SKM-1 (cell line): ENCODE results near the gene RBMS3.
"Not testable (repeated sequence)": the region's sequence is repeated elsewhere in the genome, so short reads cannot be mapped to it uniquely, and the experiment has no call there.

Source experiments
- DNase-seq: peaks from one replicate; lab custom pipeline; 2025; ENCODE audit not compliant: unreplicated experiment; lab: John Stamatoyannopoulos, UW

Gene RBMS3

DNA sequence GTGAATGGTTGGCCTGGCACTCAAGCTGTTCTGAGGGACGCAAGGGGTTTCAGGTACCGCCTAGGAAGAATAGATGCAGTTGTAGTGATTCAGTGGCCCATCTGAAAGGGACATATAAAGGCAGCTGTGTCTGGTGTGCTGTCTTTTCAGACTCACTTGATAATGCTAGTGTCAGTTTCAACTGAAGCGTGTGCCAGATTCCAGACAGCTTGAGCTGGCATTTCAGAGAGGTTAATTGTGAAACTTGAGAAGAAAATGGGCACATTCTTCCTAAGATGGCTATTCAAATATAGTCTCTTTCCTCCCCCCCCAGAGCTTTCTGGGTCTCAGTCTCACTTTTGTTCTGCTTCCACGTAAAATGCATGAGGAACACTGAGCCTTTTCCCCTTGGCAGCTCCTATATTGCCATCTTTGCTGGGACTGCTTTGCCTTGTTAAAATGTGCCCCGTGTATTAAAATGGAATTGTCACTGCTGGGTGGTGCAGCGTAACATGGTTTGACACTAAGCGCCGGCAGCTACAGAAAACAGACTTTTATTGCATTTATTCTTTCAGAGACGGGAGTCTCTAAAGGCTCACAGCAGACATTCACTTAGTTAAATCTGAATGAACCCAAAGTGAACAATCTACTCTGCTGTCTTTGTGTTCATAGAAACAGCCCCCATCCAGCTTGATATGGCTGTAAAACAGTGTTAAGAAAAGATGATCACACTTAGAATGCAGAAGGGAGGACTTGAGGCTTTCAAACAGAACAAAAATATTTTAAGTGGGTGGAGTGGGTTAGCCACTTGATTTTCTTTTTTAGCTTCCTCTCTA is 478.7 kb downstream of the RBMS3 start:
- no peak for DNase-seq

DNA sequence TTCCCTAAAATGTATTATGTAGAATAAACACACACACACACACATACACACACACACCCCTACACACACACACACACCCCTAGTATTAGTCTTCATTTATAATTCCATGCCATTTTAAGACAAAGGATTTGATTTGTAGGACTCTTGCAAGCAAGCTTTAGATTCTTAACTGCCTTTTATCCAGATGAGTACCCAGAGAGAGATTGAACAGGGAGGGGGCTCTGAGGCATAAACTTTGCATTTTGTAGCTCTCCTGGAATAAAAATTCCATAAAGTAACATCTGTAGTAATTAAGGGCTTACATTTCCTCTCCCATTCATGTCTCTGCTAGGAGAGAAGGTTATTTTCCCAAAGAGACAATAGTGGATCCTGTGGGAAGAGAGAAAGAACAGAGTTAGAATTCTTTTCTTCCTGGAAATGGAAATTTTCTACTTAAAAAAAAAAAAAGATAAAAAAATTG is 479.4 kb downstream of the RBMS3 start:
- DNase-seq, result no peak

GRCh38 chr3:29761517-29761916 is 480.6 kb downstream of the RBMS3 start:
- DNase-seq, result no peak

DNA sequence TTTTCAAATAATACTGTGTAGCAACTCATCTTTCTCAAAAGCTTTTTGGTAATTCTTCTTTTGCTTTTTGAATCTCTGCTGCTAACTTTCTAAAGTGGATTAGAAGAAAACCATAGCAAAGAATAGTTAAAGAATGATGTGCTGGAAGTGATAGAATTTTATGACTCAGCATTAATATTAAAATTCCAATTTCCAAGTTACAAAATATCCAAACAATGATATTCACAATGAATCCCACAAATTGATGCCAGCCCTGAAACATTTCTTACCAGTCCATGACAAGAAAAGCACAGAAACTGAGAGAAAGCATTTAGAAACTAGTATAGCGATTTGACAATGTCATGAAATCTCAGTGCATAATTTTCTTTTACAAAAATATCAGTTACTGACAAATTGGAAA is 482.2 kb downstream of the RBMS3 start:
- DNase-seq, result no peak

DNA sequence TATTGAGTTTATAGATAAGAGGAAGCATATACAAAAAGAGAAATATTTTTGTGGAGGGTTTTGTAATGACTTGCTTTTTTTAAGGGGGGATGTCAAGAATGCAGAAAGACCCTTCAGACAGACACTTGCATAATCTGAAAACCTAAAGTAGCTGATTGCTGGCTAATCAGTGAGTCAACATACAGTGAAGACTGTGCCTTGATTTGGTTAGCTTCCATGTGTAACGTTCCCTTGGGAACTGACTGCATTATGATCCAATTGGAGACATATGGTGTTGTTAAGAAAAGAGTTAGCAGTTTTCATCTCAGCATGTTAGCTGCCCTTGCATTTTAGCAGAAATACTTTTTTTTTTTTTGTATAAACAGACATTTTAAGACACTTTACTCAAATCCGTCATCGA is 483.2 kb downstream of the RBMS3 start:
- no peak for DNase-seq

DNA sequence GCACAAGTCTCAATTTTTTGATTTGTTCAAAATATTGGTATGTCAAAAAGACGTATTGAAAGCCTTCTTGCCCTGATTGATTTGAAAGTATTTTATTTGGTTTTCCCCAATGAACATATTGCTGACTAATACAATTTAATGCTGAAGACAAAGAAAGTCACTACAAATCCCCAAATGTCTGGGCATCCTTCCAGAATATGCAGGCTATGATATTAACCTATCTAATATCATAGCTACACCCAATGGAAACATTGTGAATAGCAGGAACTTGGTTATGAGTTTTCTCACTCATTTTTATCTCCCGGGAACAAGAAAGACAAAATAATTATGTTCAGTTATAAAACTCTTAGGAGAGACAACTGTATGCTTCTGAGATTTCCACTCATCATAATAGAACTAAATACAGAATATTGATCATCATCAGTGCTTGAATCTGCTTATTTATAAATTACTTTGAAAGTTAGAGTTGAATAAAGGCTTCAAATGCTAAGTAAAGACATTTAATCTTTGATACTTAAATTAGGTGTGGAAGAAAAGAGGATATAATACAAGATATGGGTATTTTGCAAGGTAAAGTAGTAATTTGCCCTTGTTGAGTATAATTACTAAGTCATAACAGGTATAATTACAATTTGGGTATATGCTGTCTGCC is 483.9 kb downstream of the RBMS3 start:
- DNase-seq, result no peak

DNA sequence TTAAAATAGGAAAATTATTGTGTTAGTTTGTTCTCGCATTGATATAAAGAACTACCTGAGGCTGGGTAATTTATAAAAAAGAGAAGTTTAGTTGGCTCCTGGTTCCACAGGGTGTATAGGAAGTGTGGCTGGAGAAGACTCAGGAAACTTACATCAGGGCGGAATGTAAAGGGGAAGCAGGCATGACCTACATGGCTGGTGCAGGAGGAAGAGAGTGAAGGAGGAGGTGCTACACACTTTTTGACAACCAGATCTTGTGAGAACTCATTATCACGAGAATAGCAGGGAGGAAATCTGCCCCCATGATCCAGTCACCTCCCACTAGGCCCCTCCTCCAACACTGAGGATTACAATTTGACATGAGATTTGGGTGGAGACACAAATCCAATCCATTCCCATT is 490.7 kb downstream of the RBMS3 start:
- no peak for DNase-seq

- no peak for DNase-seq
Measured at GRCh38 chr3:29772436-29772835, 491.6 kb downstream of the RBMS3 start.

DNA sequence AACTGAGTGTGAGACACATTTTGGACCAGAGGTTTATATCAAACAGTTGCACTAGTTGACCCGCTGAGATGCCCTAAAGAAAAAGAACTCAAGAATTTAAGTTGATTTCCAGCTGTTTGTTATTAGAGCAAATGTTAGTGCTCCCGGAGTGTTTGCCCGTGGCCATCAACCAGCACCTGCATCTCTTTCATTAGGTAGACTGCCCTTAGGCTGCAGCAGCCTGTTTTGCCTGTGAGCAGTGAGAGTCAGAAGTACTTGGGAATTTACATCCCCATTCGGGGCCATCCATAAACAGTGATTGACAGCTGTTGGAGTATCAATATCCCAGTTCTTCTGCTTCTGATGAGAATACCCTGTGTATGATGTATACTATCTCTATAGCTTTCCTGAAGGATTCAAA is 492.6 kb downstream of the RBMS3 start:
- DNase-seq, result no peak

DNA sequence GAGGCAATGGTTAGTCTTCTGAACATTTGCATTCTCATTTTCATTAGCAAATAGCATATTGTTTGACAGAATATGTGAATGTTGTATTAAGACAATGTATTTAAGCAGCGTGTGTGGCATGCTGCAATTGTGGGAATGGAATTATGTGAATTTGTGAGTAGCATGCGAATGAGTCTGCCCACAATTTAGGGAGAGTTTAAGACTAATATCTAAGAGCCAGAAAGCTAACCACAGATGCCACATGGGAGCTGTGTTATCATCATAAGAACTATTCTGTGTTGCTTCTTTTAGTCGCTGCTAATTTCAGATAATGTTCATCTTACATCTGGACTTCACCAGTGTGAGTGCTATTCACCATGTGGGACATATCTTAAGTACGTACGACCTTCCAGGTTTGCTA is 494.5 kb downstream of the RBMS3 start:
- DNase-seq, result no peak

GRCh38 chr3:29777869-29778268 is 497.0 kb downstream of the RBMS3 start:
- DNase-seq, result no peak

DNA sequence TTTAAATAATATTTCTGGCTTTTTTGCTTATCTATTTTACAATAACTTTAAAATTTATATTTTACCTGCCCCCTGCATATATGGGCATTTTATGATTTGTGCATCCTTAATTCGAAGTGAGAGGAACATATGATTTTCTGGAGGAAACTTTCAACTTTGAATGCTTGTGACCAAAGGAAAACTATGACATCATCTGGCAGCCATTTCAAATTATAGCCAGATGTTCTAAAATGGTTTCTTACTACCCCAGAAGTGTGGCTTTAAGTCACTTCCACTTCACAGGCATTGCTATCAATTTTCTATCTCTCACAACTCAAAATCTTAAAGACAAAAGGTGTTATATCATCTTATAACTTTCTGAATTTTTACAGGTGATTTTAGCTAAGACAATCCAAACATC is 508.8 kb downstream of the RBMS3 start:
- DNase-seq, result no peak

GRCh38 chr3:29796808-29797207 is 515.9 kb downstream of the RBMS3 start:
- DNase-seq, result no peak

DNA sequence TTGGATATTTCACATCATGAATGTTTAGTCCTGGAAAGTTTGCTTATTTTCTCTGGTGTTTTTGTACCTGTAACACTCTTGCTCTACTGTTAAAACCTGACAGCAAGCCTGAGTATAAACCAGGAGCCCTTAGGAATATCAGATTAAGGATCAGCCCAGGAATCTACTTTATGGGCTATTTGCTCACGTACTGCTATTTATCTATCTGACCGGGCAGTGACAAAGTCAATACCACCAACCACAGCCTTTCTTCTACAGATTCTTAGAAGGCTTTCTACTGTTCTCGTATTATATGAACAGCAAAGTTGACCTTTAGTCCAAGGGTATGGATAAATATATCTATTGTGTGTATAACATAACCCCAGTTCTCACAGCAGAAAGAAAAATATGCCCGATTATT is 521.2 kb downstream of the RBMS3 start:
- no peak for DNase-seq

DNA sequence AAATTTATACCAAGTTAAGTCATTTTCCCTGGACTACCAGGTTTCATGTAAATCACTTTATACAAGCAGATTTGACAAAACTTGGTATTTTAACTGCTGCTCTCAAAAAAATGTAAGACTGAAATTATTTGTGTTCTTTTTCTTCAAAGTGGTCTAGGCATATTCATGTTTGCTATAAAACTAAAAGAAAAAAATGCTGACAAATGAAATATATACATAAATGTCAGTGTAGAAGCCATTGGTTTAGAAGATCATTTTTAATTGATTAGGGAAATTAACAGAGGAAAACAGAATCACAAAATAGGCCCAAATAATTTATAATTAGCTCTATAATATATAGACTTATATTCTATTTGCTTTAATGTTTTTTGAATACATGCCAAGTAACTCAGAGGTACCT is 523.2 kb downstream of the RBMS3 start:
- DNase-seq, result no peak

GRCh38 chr3:29805757-29806156 is 524.9 kb downstream of the RBMS3 start:
- no peak for DNase-seq

GRCh38 chr3:29808324-29808723 is 527.5 kb downstream of the RBMS3 start:
- not testable (repeated sequence) for DNase-seq

- no peak for DNase-seq
Measured at GRCh38 chr3:29822071-29822470, 541.2 kb downstream of the RBMS3 start.

- DNase-seq, result no peak
Measured at GRCh38 chr3:29823233-29823632, 542.4 kb downstream of the RBMS3 start.

GRCh38 chr3:29826712-29827111 is 545.8 kb downstream of the RBMS3 start:
- DNase-seq, result no peak

- DNase-seq, result no peak
Measured at GRCh38 chr3:29827756-29828155, 546.9 kb downstream of the RBMS3 start.

DNA sequence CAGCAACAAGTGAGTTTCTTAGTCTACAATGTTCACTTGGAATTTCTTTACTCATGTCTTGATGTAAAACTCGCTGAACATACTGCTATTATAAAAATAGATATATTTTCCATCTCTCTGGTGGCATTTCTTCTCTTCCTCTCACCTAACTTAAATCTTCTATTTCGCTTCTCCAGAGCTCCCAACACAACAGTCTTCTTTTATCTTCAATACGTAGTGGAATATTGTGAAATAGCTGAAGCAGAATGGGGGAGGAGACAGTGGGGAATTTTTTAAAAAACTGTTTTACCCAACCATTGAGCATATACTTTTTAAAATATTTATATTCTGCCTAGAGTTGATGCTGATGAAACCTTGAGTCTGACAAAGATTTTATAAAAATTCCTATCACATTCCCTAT is 548.5 kb downstream of the RBMS3 start:
- no peak for DNase-seq

- DNase-seq, result no peak
Measured at GRCh38 chr3:29850641-29851040, 569.8 kb downstream of the RBMS3 start.
